Measurements from ENCODE around the gene PITX1. TPM values are rescaled to one million over a fixed set of nuclear protein-coding genes. Genes with fewer than 3 reads are reported as not detected.

The PITX1 gene
- total and polyA plus RNA-seq, 2 of the 13 experiments (the other 11 are each of a cell fraction or from before 2014, with no cell fraction given) = 11.7 to 20.2 TPM

- TF ChIP-seq, protein P1, sequence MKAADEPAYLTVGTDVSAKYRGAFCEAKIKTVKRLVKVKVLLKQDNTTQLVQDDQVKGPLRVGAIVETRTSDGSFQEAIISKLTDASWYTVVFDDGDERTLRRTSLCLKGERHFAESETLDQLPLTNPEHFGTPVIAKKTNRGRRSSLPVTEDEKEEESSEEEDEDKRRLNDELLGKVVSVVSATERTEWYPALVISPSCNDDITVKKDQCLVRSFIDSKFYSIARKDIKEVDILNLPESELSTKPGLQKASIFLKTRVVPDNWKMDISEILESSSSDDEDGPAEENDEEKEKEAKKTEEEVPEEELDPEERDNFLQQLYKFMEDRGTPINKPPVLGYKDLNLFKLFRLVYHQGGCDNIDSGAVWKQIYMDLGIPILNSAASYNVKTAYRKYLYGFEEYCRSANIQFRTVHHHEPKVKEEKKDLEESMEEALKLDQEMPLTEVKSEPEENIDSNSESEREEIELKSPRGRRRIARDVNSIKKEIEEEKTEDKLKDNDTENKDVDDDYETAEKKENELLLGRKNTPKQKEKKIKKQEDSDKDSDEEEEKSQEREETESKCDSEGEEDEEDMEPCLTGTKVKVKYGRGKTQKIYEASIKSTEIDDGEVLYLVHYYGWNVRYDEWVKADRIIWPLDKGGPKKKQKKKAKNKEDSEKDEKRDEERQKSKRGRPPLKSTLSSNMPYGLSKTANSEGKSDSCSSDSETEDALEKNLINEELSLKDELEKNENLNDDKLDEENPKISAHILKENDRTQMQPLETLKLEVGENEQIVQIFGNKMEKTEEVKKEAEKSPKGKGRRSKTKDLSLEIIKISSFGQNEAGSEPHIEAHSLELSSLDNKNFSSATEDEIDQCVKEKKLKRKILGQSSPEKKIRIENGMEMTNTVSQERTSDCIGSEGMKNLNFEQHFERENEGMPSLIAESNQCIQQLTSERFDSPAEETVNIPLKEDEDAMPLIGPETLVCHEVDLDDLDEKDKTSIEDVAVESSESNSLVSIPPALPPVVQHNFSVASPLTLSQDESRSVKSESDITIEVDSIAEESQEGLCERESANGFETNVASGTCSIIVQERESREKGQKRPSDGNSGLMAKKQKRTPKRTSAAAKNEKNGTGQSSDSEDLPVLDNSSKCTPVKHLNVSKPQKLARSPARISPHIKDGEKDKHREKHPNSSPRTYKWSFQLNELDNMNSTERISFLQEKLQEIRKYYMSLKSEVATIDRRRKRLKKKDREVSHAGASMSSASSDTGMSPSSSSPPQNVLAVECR (CRISPR knock-in tag; IDR thresholded peaks at IDR 0.05; ENCODE audit: borderline replicate concordance) = no peak
- TF ChIP-seq ZNF207 (IDR thresholded peaks at IDR 0.05; ENCODE audit: borderline replicate concordance) = no peak
These were observed 45.7 kb upstream of the PITX1 start (continued) for GRCh38 chr5:135079760-135080159.

- Histone ChIP-seq H3K27me3 (ENCODE audit: control insufficient read depth in 1 of 2, insufficient read depth in 2 of 2, low read length in 2 of 2) (no peaks in the 10 kb centered on the region), H3K4me2 (ENCODE audit: low read depth, low read length) (no peak overlapping the region), H3K79me2 (ENCODE audit: insufficient read depth, low read length) (no peaks in the 10 kb centered on the region), H3K36me3 (replicated peaks in 1 of 2; ENCODE audit: control insufficient read depth in 1 of 2, insufficient read depth in 2 of 2, low read length in 2 of 2) (no peaks in the 10 kb centered on the region), H4K20me1 (ENCODE audit: insufficient read depth, low read length) (no peaks in the 10 kb centered on the region), H3K4me1 (ENCODE audit: insufficient read depth, low read length) (no peaks in the 10 kb centered on the region), H2AFZ (ENCODE audit: low read length) (no peak overlapping the region), H3K9ac (ENCODE audit: insufficient read depth, low read depth, low read length) (no peak overlapping the region), H3K9me3 (ENCODE audit: low read length) (peaks cover 19% of the 10 kb centered on the region), H3K4me3 (replicated peaks in 1 of 3; ENCODE audit: insufficient read depth in 1 of 3, low read depth in 2 of 3, low read length in 3 of 3) (no peak overlapping the region), H3K27ac (ENCODE audit: extremely low read length, insufficient read depth, low read length) (no peak overlapping the region)
- no peak for DNase-seq (ENCODE audit: low spot score)
- no TSS peak for BruUV-seq (replicated peaks)
- no peak for TF ChIP-seq TOE1 (CRISPR knock-in tag; IDR thresholded peaks at IDR 0.05)
- no peak for FAIRE-seq
- POLR2A ChIA-PET = no interaction called here
- intact Hi-C loops (cut with micrococcal nuclease; ENCODE audit: unreplicated experiment) (no loop called here), in situ Hi-C loops (cut with HindIII; ENCODE audit: extremely low pct_ligation_motif_present, low pct_unique_long_range_greater_than_20kb) (no loop called here)
- no peak for ATAC-seq
- WGBS (ENCODE audit: low lambda C conversion rate) = 90% methylated on average over 2 of the region's 3 CpGs
- CTCF ChIA-PET (ENCODE audit: low intra/inter-chr PET ratio, low total read pairs) = no interaction called here
These were observed 45.2 kb upstream of the PITX1 start for GRCh38 chr5:135079099-135079681.
